IPS-NIHi7 (cell line): ENCODE results near the gene MXI1.

Experiments used
- DNase-seq: peaks from one replicate; pipeline ENCODE4 v3.0.0; 2012; ENCODE audit warnings: mixed read lengths; ENCODE audit errors: extremely low spot score

MXI1 gene

DNA sequence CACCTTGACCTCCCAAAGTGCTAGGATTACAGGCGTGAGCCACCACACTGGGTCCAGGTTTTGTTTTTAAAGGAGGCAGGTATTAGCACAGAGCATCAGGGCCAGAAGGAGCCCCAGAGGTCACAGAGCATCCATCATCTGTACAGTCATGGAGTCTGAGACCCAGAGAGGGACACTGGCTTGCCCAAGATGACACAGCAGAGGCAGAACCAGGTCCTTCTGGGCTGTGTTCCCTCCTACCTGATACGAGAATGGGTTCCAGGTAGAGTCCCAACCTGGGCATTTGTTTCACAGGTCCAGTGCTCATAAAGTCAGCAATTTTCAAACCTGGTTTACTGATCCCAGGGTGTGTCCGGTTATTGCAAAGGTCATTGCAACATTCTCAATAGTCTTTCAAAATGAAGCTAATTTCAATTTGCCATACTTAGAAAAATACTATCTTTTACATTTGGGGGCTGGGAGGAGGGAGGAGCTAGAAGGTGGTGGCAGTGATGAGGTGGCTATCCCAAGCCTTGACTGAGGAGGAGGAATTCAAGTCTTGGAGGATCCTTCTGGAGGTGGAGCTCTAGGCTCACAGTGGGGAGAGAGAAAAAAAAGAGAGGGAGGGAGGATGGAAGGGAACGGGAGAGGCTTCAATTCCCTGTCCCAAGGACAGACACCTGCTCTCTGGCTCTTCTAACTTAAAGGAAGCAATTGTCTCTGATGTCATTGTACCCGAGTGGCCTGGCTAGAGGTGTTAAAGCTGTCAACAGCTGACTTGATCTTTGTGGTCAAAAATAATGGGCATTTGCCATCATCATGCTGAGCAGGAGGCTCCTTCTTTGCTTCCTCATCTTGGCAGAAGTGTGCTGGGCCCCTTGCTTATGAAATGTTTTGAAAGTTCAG, 8.1 kb downstream of the MXI1 start:
- DNase-seq: no peak

DNA sequence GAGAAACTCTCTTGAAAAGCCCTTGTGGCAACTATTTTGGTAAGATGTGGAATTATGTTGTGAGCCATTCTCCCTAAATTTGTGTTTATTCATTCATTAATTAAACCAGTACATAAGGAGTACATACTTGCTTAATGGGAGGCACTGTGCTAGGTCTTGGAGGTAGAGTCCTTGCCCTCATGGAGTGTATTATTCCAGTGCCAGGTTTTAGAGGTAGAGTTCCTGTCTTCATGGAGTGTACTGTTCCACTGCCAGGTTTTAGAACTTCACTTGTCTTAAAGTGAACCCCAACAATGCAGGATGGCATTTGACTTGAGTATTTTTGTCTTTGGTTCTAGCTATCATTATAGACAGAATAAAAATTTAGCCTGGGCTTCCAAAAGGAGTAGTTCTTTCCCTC, 8.8 kb downstream of the MXI1 start:
- DNase-seq: no peak

DNA sequence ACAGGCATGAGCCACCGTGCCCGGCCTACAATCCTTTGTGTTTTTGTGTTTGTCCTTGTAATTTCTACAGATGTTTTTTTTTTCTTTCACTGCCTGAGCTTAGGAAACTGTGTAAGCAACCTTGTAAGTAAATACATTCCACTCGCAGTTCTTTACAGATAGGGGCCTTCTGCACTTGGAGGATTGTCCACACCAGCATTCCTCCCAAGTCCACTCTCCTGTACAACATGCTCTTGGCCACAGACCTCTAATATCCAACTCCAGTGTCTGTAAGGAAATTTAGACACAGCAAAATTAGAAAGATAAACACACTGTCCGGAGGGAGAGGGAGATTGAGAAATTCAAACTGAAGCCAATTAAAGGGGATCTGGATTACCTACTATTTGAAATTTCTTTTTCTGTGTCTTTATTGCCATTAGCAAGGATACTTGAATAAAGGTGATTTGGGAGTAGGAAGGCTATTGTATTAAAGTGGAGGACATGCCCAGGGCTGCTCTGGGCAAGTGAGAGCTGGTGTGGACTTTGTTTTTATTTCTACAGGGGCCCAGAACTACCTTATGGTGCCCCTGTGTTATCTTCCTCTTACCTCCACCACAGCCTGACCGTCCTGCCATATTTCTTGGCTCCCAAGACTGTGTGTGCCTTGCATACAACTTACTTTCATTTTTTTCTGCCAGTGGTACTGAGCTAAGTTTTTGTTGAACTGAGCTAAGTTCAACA, 9.7 kb downstream of the MXI1 start:
- no peak for DNase-seq

DNA sequence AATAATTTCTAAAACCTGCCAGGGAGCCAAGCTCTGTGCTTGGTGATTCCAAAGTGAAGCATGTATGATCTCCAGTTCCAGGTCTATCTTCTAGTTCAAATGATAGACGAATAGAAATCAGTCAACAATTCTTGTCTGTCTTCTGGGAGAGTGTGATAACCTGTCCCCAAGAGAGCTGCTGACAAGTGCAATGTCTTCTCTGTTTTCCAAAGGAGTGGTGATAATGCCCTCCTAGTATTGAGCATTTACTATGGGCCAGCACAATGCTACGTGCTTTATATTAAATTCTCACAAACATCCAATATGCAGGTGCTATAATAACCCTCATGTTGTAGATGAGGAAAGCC, 10.2 kb downstream of the MXI1 start:
- DNase-seq: no peak

DNA sequence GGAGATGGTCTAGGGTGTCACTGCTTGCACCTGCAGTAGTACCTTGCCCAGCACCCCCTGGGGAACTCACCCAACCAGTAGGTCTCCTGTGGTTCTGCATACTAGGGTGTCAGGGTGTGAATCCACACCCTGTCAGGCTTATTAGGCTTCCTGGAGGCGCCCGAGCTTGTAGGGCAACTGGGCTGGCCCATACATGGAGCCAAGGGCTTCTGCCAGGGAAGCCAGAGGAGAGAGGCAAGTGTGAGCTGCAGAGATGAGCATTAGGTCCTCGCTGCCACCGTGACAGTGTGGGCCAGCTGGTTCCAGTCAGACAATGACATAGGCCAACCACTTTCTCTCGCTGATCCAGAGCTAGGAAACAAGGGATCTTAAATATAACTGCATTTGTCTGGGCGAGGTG, 11.2 kb downstream of the MXI1 start:
- DNase-seq: no peak

GRCh38 chr10:110219884-110220283, 12.5 kb downstream of the MXI1 start:
- no peak for DNase-seq

DNA sequence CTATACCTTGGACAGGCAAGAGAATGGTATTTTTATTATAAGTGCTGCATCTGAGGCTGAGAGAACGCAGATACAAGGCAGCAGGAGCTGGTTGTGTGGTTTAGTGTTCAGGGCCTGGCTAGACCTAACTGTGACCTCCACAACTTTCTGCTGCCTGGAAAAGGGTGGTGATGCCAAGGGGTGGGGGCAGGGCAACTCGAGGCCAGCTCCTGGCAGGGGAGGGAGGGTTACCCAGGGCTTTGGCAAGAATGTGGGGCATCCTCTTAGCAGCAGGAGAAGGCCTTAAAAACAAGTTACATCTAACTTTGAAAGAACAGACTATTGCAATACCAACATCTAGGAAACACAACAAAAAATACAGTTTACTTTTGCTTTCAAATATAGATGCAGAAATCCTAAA, 13.0 kb downstream of the MXI1 start:
- no peak for DNase-seq

DNA sequence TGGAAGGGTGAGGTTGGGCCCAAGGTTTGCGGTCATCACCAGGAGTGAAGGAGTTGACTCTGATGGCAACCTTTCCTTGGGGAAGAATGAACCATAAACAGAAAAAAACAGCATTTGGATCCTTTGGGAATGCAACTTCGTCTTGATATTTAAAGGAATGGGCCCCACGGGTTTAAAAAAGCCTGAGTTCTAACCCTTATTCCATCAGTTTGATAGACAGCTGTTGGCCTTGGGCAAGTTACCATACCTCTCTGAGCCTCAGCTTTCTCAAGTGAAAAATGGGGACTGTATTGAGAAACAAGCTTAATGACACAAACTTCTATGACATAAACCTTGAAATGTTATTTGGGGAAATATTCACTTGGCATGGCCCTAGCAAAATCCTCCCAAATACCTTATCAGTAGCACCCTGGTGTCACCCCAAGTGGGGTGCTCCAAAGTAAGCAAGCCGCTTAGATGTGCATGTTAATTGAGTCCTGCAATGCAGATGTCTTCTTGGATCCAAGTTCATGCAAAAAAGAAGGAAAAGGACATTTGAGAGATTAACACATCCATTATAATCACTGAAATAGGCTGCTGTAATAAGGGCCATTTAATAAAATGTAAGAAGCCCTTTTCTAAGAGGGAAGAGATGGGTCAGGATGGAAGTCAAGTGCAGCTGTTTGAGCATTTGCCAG, 13.8 kb downstream of the MXI1 start:
- no peak for DNase-seq

GRCh38 chr10:110221721-110222261, 14.4 kb downstream of the MXI1 start:
- peak; percentile 60 for DNase-seq

DNA sequence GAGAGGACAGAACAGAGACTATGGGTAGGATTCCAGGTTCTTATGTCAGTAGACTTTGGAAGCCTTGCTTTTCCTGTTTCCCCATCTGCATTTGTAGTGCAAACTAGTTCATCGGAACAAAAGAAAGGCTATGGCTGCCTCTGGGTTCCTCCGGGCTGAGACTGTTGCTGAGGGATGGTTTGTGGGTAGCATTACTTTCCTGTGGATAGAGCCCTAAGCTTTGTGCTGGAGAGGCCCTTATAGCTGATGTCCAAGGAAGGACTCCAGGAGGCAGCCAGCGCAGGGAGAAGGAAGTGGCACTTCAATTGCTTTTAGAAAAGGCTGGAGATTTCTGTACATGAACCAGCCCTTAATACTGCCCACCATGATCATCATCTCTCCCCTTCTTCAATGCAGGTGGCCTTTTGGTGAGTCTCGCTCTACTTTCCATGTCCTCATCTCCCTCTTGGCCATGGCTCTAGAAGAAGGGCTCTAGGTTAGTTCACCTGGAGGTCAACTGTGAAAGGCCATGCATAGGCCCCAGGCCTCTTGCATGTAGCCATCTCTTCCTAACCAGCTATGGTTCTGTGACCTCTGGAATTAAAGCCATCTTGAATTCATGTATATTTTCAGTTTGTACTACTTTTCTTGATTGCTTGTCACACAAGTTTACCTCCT, 15.4 kb downstream of the MXI1 start:
- DNase-seq: no peak

DNA sequence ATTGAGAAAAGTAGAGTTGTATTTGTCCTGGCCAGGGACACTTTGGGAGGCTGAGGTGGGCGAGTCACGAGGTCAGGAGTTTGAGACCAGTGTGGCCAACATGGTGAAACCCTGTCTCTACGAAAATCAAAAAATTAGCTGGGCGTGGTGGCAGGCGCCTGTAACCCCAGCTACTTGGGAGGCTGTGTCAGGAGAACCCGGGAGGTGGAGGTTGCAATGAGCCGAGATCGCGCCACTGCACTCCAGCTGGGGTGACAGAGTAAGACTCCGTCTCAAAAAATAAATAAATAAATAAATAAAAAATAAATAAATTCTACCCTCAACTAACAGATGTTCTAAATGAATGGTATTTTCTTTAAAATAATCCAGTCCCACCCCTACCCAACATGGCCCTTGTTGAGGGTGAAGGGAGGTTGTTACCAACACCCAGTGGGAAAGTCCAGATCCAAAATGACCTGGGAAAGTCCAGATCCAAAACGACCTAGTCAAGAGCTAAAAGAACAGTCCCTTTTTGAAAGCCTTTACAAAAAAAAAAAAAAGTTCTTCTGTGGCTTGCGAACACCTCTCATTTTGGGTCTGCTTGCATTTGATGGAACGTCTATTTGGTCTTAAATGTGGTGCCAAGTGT, 16.0 kb downstream of the MXI1 start:
- DNase-seq: no peak

DNA sequence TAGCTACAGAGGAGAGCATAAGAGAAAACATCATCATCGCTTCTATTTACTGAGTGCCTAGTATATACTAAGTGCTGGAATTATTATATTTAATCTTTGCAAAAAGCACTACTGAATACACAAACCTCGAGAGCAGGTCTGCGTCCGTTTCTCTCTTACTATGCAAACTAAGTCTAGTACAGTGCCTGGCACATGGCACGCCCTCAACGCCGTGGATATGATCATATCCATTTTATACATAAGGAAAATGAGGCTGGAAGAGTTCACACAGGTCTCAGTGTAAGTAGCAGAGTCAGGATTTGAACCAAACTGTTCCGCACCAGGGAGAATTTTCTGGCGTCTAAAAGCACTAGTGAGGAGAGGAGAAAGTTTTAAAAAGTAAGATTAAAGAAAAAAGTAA, 17.6 kb downstream of the MXI1 start:
- no peak for DNase-seq

DNA sequence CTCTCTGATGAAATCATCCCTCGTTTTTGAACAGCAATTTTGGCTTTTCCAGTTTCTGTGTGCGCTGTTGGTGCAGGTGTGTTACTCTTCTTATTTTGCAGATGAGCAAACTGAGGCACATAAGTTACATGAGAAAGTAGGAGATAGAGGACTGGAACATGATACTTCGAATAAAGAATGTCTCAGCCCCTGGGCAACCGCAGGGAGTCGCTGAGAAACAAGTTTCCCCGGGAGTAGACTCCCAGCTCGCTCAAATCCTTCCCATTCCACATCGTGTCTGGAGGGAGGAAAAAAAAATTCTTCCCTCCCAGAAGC, 18.0 kb downstream of the MXI1 start:
- DNase-seq: no peak

DNA sequence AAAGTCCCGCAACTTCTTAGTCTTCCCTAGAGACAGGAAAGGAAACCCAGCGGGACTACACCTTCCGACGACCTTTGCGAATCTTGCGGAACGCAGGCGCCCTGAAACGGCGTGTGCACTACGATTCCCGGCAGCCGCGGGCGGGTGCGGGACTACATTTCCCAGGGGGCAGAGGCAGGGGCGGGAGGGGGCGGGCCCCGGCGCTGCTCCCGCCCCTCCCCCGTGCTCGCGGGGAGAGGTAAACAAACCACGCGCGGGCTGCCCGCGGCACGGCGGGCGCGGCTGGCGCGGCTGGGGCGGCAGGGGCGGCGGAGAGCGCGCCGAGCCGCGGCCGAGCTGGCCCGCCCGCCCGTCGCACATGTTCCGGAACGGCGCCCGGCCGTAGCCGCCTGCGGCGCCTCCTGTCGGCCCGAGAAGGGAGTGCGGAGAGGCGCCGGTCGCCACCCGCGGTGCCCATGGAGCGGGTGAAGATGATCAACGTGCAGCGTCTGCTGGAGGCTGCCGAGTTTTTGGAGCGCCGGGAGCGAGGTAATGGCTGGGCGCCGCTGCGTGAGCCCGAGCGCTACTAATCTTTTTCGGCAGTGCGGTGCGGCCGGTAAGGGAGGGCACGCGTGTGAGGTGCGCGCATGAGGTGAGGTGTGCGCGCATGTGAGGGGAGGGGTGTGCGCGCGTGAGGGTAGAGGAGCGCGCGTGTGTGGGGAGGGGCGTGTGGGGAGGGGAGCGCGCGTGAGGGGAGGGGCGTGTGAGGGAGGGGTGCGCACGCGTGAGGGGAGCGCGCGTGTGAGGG, 18.5 kb downstream of the MXI1 start:
- DNase-seq: peak; percentile 77

- peak; percentile 80 for DNase-seq
These were observed 19.1 kb downstream of the MXI1 start for GRCh38 chr10:110226543-110226925.

DNA sequence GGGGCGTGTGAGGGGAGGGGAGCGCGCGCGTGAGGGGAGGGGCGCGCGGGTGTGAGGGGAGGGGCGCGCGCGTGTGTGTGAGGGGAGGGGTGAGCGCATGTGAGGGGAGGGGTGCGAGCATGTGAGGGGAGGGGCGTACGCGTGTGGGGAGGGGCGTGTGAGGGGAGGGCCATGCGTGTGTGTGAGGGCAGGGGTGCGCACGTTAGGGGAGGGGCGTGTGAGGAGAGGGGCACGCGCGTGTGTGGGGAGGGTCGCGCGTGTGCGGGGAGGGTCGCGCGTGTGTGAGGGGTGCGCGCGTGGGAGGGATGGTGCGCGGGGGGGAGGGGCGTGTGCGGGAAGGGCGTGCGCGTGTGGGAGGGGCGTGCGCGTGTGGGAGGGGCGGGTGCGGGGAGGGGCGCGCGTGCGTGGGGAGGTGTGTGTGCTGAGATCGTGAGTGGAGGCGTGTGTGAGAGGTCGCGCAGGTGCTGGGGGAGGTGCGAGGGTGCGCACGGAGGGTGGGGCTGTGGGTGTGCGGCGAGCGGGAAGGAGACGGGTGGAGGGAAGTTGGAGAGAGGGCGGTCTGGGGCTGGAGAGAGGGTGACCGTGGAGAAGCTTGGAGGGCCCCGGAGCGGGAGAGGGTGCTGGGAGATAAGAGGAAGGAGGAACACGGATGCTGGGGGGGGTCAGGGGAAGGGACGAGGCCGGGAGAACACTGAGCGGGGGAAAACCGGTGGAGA, 19.7 kb downstream of the MXI1 start:
- DNase-seq: peak; percentile 81

GRCh38 chr10:110228066-110228465, 20.7 kb downstream of the MXI1 start:
- no peak for DNase-seq

DNA sequence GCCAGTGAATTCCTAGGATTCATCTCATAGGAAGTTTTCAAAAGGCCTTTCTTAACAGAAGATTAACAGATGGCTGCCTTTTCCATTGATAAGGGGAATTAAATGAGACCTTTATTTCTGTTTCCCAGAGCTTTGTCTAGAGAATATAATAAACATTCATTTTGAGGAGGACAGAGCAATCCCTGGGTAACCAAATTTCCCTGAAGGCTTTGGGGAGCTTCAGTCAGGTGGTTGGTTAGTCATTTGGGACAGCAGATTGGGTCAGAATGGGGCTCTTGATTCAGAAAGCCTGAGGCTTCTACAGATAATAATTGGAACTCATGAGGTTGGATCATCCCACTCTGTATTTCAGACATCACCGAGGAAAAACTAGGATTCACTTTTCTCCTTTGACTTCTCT, 21.8 kb downstream of the MXI1 start:
- no peak for DNase-seq

DNA sequence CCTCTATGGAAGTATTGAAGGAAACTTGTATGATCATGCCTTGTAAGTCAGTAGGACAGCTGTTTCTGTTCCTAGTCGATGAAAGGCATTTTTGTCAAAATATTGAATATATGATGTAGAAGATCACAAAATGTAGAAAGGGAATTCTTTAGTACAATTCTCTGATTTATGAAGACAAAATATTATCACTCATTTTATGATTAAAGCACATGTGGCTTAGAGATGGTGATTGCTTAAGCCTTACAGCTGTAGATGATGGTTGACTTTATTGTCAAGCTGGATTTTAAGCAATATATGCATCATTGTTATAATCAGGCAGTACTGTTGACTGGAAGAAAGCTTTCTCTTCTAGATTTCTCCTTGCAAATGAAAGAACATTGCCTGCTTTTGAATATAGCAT, 26.4 kb downstream of the MXI1 start:
- no peak for DNase-seq

DNA sequence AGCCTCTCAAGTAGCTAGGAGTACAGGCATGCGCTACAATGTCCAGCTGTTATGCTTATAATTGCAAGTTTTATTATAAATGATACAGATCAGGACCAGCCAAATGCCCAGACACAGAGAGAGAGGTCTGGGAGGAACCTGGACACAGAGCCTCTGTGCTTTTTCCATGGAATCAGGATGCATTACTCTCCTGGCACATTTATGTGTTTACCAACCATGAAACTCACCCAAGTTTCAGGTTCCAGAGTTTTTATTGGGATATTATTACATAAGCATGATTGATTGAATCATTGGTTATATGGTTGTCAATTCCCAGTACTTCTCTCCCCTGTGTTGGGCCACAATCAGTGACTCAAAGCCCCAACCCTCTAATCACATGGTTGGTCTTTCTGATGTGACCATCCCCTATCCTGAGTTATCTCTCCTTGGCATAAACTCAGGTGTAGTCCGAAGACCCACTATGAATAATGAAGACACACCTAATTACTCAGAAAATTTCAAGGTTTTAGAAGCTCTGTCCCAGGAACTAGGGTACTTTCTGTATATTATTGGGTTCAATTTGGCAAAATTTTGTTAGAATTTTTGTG, 30.6 kb downstream of the MXI1 start:
- DNase-seq: no peak
